Activated naive CD8-positive, alpha-beta T cell treated with anti-CD3 and anti-CD28 coated beads for 36 hours (primary cell): ENCODE data around the gene SNTG2. TPM values are rescaled to one million over a fixed set of nuclear protein-coding genes. Genes with fewer than 3 reads are reported as not detected.

Source experiments
- DNase-seq: peaks from one replicate; pipeline ENCODE4 v3.0.0; 2021
- H3K27ac Mint-ChIP-seq: one replicate; pipeline ENCODE4 v1.8.0; 2022; ENCODE audit warnings: mild to moderate bottlenecking, moderate library complexity, mixed read lengths
- H3K27me3 Mint-ChIP-seq: one replicate; pipeline ENCODE4 v1.8.0; 2022; ENCODE audit warnings: mild to moderate bottlenecking, mixed read lengths
- H3K36me3 Mint-ChIP-seq: one replicate; pipeline ENCODE4 v1.8.0; 2021; ENCODE audit warnings: mild to moderate bottlenecking, mixed read lengths
- H3K4me1 Mint-ChIP-seq: one replicate; pipeline ENCODE4 v1.8.0; 2021; ENCODE audit warnings: mixed read lengths
- H3K4me3 Mint-ChIP-seq: one replicate; pipeline ENCODE4 v1.8.0; 2022; ENCODE audit warnings: mild to moderate bottlenecking, moderate library complexity, mixed read lengths
- H3K9me3 Mint-ChIP-seq: one replicate; pipeline ENCODE4 v1.8.0; 2022; ENCODE audit warnings: mixed read lengths
- total RNA-seq, 2 experiments: library from RNA; stranded (reverse); gene quantifications; one replicate each; pipeline ENCODE4 v1.2.3, GENCODE V29; 2021

SNTG2 gene
- total RNA-seq, 2 experiments from 2014 or later = 3.6 to 3.8 TPM

- no peak overlapping the region for H3K4me3 Mint-ChIP-seq
- H3K36me3 Mint-ChIP-seq = peaks cover 3% of the 10 kb centered on the region
- no peak for DNase-seq
- no peak overlapping the region for H3K27ac Mint-ChIP-seq
- peaks cover 34% of the 10 kb centered on the region for H3K4me1 Mint-ChIP-seq
- H3K27me3 Mint-ChIP-seq = peaks cover 5% of the 10 kb centered on the region
- H3K9me3 Mint-ChIP-seq = peaks cover 2% of the 10 kb centered on the region
Observed at GRCh38 chr2:954687-955000, 4.0 kb downstream of the SNTG2 start.

GRCh38 chr2:955829-956731 lies 5.4 kb downstream of the SNTG2 start:
- Mint-ChIP-seq H3K9me3 (peaks cover 2% of the 10 kb centered on the region), H3K27ac (no peak overlapping the region), H3K4me1 (peaks cover 36% of the 10 kb centered on the region), H3K4me3 (no peak overlapping the region), H3K27me3 (peaks cover 5% of the 10 kb centered on the region), H3K36me3 (peaks cover 3% of the 10 kb centered on the region)
- no peak for DNase-seq

GRCh38 chr2:959457-959856 lies 8.8 kb downstream of the SNTG2 start:
- H3K4me1 Mint-ChIP-seq = peaks cover 25% of the 10 kb centered on the region
- H3K4me3 Mint-ChIP-seq = no peak overlapping the region
- H3K27ac Mint-ChIP-seq = no peak overlapping the region
- no peaks in the 10 kb centered on the region for H3K36me3 Mint-ChIP-seq
- H3K9me3 Mint-ChIP-seq = no peaks in the 10 kb centered on the region
- DNase-seq = no peak
- H3K27me3 Mint-ChIP-seq = no peaks in the 10 kb centered on the region

- no peak for DNase-seq
- no peak overlapping the region for H3K4me3 Mint-ChIP-seq
- no peaks in the 10 kb centered on the region for H3K27me3 Mint-ChIP-seq
- H3K27ac Mint-ChIP-seq = no peak overlapping the region
- peaks cover 22% of the 10 kb centered on the region for H3K4me1 Mint-ChIP-seq
- H3K9me3 Mint-ChIP-seq = no peaks in the 10 kb centered on the region
- no peaks in the 10 kb centered on the region for H3K36me3 Mint-ChIP-seq
Observed at GRCh38 chr2:960061-960736, 9.6 kb downstream of the SNTG2 start.

GRCh38 chr2:961786-962185 lies 11.1 kb downstream of the SNTG2 start:
- H3K4me1 Mint-ChIP-seq = peaks cover 22% of the 10 kb centered on the region
- H3K4me3 Mint-ChIP-seq = no peak overlapping the region
- DNase-seq = no peak
- no peak overlapping the region for H3K27ac Mint-ChIP-seq
- H3K27me3 Mint-ChIP-seq = no peaks in the 10 kb centered on the region
- no peaks in the 10 kb centered on the region for H3K36me3 Mint-ChIP-seq
- no peaks in the 10 kb centered on the region for H3K9me3 Mint-ChIP-seq

- Mint-ChIP-seq H3K4me1 (peaks cover 16% of the 10 kb centered on the region), H3K4me3 (no peak overlapping the region), H3K27me3 (no peaks in the 10 kb centered on the region), H3K27ac (no peak overlapping the region), H3K9me3 (peaks cover 7% of the 10 kb centered on the region), H3K36me3 (no peaks in the 10 kb centered on the region)
- no peak for DNase-seq
Observed at GRCh38 chr2:963876-964275, 13.2 kb downstream of the SNTG2 start.

GRCh38 chr2:964562-964961 lies 13.9 kb downstream of the SNTG2 start:
- H3K4me3 Mint-ChIP-seq = no peak overlapping the region
- no peaks in the 10 kb centered on the region for H3K36me3 Mint-ChIP-seq
- H3K27me3 Mint-ChIP-seq = no peaks in the 10 kb centered on the region
- DNase-seq = no peak
- H3K9me3 Mint-ChIP-seq = peaks cover 11% of the 10 kb centered on the region
- peaks cover 10% of the 10 kb centered on the region for H3K4me1 Mint-ChIP-seq
- H3K27ac Mint-ChIP-seq = no peak overlapping the region

- H3K4me3 Mint-ChIP-seq = no peak overlapping the region
- DNase-seq = no peak
- H3K27me3 Mint-ChIP-seq = no peaks in the 10 kb centered on the region
- peaks cover 1% of the 10 kb centered on the region for H3K36me3 Mint-ChIP-seq
- peaks cover 8% of the 10 kb centered on the region for H3K4me1 Mint-ChIP-seq
- H3K9me3 Mint-ChIP-seq = peaks cover 11% of the 10 kb centered on the region
- H3K27ac Mint-ChIP-seq = no peak overlapping the region
Observed at GRCh38 chr2:965640-966147, 15.0 kb downstream of the SNTG2 start.

- peaks cover 41% of the 10 kb centered on the region for H3K36me3 Mint-ChIP-seq
- peaks cover 62% of the 10 kb centered on the region for H3K4me1 Mint-ChIP-seq
- peak overlapping the region; percentile 72 for H3K27ac Mint-ChIP-seq
- DNase-seq = no peak
- no peaks in the 10 kb centered on the region for H3K27me3 Mint-ChIP-seq
- H3K9me3 Mint-ChIP-seq = peaks cover 37% of the 10 kb centered on the region
- peak overlapping the region; percentile 15 for H3K4me3 Mint-ChIP-seq
Observed at GRCh38 chr2:973129-973528, 22.5 kb downstream of the SNTG2 start.

- Mint-ChIP-seq H3K9me3 (peaks cover 30% of the 10 kb centered on the region), H3K27me3 (no peaks in the 10 kb centered on the region), H3K36me3 (peaks cover 41% of the 10 kb centered on the region), H3K4me3 (peak overlapping the region; percentile 53), H3K4me1 (peaks cover 70% of the 10 kb centered on the region), H3K27ac (peak overlapping the region; percentile 87)
- peak; percentile 61 for DNase-seq
Observed at GRCh38 chr2:974054-974453, 23.4 kb downstream of the SNTG2 start.

- H3K4me1 Mint-ChIP-seq = peaks cover 74% of the 10 kb centered on the region
- H3K27ac Mint-ChIP-seq = peak overlapping the region; percentile 87
- peaks cover 27% of the 10 kb centered on the region for H3K9me3 Mint-ChIP-seq
- peaks cover 41% of the 10 kb centered on the region for H3K36me3 Mint-ChIP-seq
- DNase-seq = no peak
- H3K4me3 Mint-ChIP-seq = peak overlapping the region; percentile 53
- no peaks in the 10 kb centered on the region for H3K27me3 Mint-ChIP-seq
Observed at GRCh38 chr2:974502-974901, 23.9 kb downstream of the SNTG2 start.

- peaks cover 77% of the 10 kb centered on the region for H3K4me1 Mint-ChIP-seq
- no peaks in the 10 kb centered on the region for H3K27me3 Mint-ChIP-seq
- no peak for DNase-seq
- H3K9me3 Mint-ChIP-seq = peaks cover 26% of the 10 kb centered on the region
- peaks cover 41% of the 10 kb centered on the region for H3K36me3 Mint-ChIP-seq
- H3K4me3 Mint-ChIP-seq = peak overlapping the region; percentile 38
- H3K27ac Mint-ChIP-seq = peak overlapping the region; percentile 87
Observed at GRCh38 chr2:975095-975494, 24.4 kb downstream of the SNTG2 start.

- peaks cover 19% of the 10 kb centered on the region for H3K36me3 Mint-ChIP-seq
- no peaks in the 10 kb centered on the region for H3K9me3 Mint-ChIP-seq
- no peak for DNase-seq
- peak overlapping the region; percentile 11 for H3K27ac Mint-ChIP-seq
- no peaks in the 10 kb centered on the region for H3K27me3 Mint-ChIP-seq
- H3K4me1 Mint-ChIP-seq = peaks cover 64% of the 10 kb centered on the region
- peak overlapping the region; percentile 26 for H3K4me3 Mint-ChIP-seq
Observed at GRCh38 chr2:979069-979928, 28.6 kb downstream of the SNTG2 start.

GRCh38 chr2:980176-980575 lies 29.5 kb downstream of the SNTG2 start:
- Mint-ChIP-seq H3K36me3 (peaks cover 16% of the 10 kb centered on the region), H3K27me3 (no peaks in the 10 kb centered on the region), H3K27ac (no peak overlapping the region), H3K4me3 (no peak overlapping the region), H3K4me1 (peaks cover 64% of the 10 kb centered on the region), H3K9me3 (no peaks in the 10 kb centered on the region)
- DNase-seq = no peak

- no peak for DNase-seq
- peaks cover 63% of the 10 kb centered on the region for H3K4me1 Mint-ChIP-seq
- H3K27me3 Mint-ChIP-seq = no peaks in the 10 kb centered on the region
Observed at GRCh38 chr2:981258-981657, 30.6 kb downstream of the SNTG2 start.

More at GRCh38 chr2:981258-981657, 30.6 kb downstream of the SNTG2 start:
- Mint-ChIP-seq H3K9me3 (no peaks in the 10 kb centered on the region), H3K27ac (no peak overlapping the region), H3K36me3 (peaks cover 15% of the 10 kb centered on the region), H3K4me3 (no peak overlapping the region)
